HG03139 (cell line): ENCODE results near the gene NDST4.

Experiments
- ATAC-seq: cut with Tn5 transposase; IDR thresholded peaks from one replicate; pipeline ENCODE4 v1.9.1; 2021; ENCODE audit not compliant: unreplicated experiment

NDST4 gene

GRCh38 chr4:114807759-114808404 is 305.5 kb downstream of the NDST4 start:
- peak; percentile 98 for ATAC-seq

- ATAC-seq: no peak
These were observed 306.1 kb downstream of the NDST4 start for GRCh38 chr4:114807357-114807756.

- no peak for ATAC-seq
These were observed 321.4 kb downstream of the NDST4 start for GRCh38 chr4:114791976-114792375.

- ATAC-seq: no peak
These were observed 327.9 kb downstream of the NDST4 start for GRCh38 chr4:114785570-114785969.

- ATAC-seq: no peak
These were observed 330.2 kb downstream of the NDST4 start for GRCh38 chr4:114783215-114783595.

- ATAC-seq: no peak
These were observed 330.8 kb downstream of the NDST4 start for GRCh38 chr4:114782415-114783214.

- ATAC-seq: no peak
These were observed 333.2 kb downstream of the NDST4 start for GRCh38 chr4:114780205-114780604.
